ENCODE measurements around the gene PDS5B.

GRCh38 chr13:32629313-32629712, 43.1 kb downstream of the PDS5B start:
- TF ChIP-seq CTCF (IDR thresholded peaks at IDR 0.05; ENCODE audit: poor library complexity) (no peak), EZH2phosphoT487 (IDR thresholded peaks at IDR 0.05; ENCODE audit: low read depth, severe bottlenecking, unreplicated experiment) (no peak), EZH2 (IDR thresholded peaks at IDR 0.05; ENCODE audit: borderline replicate concordance) (no peak)
